K562 (cell line): ENCODE measurements around the gene LEAP2.

ENCODE experiments used
- CTCF ChIP-seq, 3 experiments: IDR thresholded peaks in 2 of 3; conservative IDR thresholded peaks in 1 of 3; 2 replicates each; pipeline ENCODE4 v1.5.1; 2011 to 2012; ENCODE audit warnings: low read length in 3 of 3, mild to moderate bottlenecking in 3 of 3, control low read depth in 2 of 3, improper control_type of control experiment in 1 of 3, inconsistent platforms in 1 of 3, low read depth in 1 of 3, mixed read lengths in 1 of 3, moderate library complexity in 1 of 3; ENCODE audit not compliant: insufficient read depth in 2 of 3
- DPF2 ChIP-seq: fragments of 450-650 bp; IDR thresholded peaks from 2 replicates; pipeline ENCODE4 v1.6.1; 2016
- HDAC2 ChIP-seq: fragments of 450-650 bp; IDR thresholded peaks from 2 replicates; pipeline ENCODE4 v1.6.1; 2016; ENCODE audit warnings: mild to moderate bottlenecking
- MXI1 ChIP-seq: IDR thresholded peaks from 2 replicates; pipeline ENCODE4 v1.6.1; 2011; ENCODE audit warnings: low read depth, mild to moderate bottlenecking, improper control_type of control experiment, low read length
- NR2C2 ChIP-seq, 2 experiments: fragments of 200-800 bp in 1 of 2; sonication (Bioruptor generic) in 1 of 2; sonication (generic) in 1 of 2; formaldehyde crosslinking in 1 of 2; IDR thresholded peaks; 2 replicates each; pipeline versions ENCODE4 v1.6.1 to v1.8.0; 2016 to 2022; ENCODE audit warnings: mild to moderate bottlenecking in 1 of 2, missing compliant biosample characterization in 1 of 2, missing genetic modification characterization in 1 of 2, missing genetic modification reagents in 1 of 2
- PURB ChIP-seq: sonication (generic); formaldehyde crosslinking; IDR thresholded peaks from 2 replicates; pipeline ENCODE4 v1.9.0; 2021; ENCODE audit warnings: low read depth, mild to moderate bottlenecking, missing genetic modification reagents
- REST ChIP-seq, 2 experiments: fragments of 450-650 bp; formaldehyde crosslinking in 1 of 2; IDR thresholded peaks; 2 replicates each; pipeline versions ENCODE4 v1.4.0 to v1.6.1; 2014 to 2020; ENCODE audit warnings: mild to moderate bottlenecking in 2 of 2, borderline replicate concordance in 1 of 2, low read depth in 1 of 2
- TF ChIP-seq, protein P1 (sequence below): fragments of 150-350 bp; IDR thresholded peaks from 2 replicates; pipeline ENCODE4 v1.6.1; 2014; ENCODE audit warnings: low read depth, mild to moderate bottlenecking, low read length, borderline replicate concordance
- TF ChIP-seq, protein P2 (sequence below): fragments of 450-650 bp; formaldehyde crosslinking; IDR thresholded peaks from 2 replicates; pipeline ENCODE4 v1.4.0; 2020; ENCODE audit warnings: mild to moderate bottlenecking, moderate library complexity

GRCh38 chr5:132905938-132906337 is 32.5 kb downstream of the LEAP2 start:
- TF ChIP-seq CTCF (IDR thresholded peaks at IDR 0.05 in 2 of 3, conservative IDR thresholded peaks at IDR 0.05 in 1 of 3; ENCODE audit: insufficient read depth in 2 of 3, low read depth in 1 of 3, low read length in 3 of 3) (no peak), PURB (no peak), NR2C2 (CRISPR knock-in tag; IDR thresholded peaks at IDR 0.05) (no peak), NR2C2 (tag; IDR thresholded peaks at IDR 0.05) (no peak), HDAC2 (no peak), MXI1 (no peak), REST (IDR thresholded peaks at IDR 0.05; ENCODE audit: borderline replicate concordance) (no peak), REST (CRISPR knock-in tag; IDR thresholded peaks at IDR 0.05; ENCODE audit: low read depth) (no peak), DPF2 (no peak)
- TF ChIP-seq, protein P1, sequence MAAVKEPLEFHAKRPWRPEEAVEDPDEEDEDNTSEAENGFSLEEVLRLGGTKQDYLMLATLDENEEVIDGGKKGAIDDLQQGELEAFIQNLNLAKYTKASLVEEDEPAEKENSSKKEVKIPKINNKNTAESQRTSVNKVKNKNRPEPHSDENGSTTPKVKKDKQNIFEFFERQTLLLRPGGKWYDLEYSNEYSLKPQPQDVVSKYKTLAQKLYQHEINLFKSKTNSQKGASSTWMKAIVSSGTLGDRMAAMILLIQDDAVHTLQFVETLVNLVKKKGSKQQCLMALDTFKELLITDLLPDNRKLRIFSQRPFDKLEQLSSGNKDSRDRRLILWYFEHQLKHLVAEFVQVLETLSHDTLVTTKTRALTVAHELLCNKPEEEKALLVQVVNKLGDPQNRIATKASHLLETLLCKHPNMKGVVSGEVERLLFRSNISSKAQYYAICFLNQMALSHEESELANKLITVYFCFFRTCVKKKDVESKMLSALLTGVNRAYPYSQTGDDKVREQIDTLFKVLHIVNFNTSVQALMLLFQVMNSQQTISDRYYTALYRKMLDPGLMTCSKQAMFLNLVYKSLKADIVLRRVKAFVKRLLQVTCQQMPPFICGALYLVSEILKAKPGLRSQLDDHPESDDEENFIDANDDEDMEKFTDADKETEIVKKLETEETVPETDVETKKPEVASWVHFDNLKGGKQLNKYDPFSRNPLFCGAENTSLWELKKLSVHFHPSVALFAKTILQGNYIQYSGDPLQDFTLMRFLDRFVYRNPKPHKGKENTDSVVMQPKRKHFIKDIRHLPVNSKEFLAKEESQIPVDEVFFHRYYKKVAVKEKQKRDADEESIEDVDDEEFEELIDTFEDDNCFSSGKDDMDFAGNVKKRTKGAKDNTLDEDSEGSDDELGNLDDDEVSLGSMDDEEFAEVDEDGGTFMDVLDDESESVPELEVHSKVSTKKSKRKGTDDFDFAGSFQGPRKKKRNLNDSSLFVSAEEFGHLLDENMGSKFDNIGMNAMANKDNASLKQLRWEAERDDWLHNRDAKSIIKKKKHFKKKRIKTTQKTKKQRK, result no peak
- TF ChIP-seq, protein P2, sequence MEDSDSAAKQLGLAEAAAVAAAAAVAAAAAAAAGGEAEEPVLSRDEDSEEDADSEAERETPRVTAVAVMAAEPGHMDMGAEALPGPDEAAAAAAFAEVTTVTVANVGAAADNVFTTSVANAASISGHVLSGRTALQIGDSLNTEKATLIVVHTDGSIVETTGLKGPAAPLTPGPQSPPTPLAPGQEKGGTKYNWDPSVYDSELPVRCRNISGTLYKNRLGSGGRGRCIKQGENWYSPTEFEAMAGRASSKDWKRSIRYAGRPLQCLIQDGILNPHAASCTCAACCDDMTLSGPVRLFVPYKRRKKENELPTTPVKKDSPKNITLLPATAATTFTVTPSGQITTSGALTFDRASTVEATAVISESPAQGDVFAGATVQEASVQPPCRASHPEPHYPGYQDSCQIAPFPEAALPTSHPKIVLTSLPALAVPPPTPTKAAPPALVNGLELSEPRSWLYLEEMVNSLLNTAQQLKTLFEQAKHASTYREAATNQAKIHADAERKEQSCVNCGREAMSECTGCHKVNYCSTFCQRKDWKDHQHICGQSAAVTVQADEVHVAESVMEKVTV (CRISPR knock-in tag), result no peak
